Stimulated activated CD8-positive, alpha-beta memory T cell treated with anti-CD3 and anti-CD28 coated beads, Interleukin-7, amount 100 ng/mL, for 1 hour (primary cell): Measurements from ENCODE around the gene CAVIN3.

Experiments
- DNase-seq, 2 donors: peaks; one replicate each; pipeline ENCODE4 v3.0.0-alpha.2; 2020; ENCODE audit warnings: low read depth in 2 of 2

Gene CAVIN3

GRCh38 chr11:6270584-6271246, 49.6 kb downstream of the CAVIN3 start:
- no peak for DNase-seq

GRCh38 chr11:6269994-6270393, 50.3 kb downstream of the CAVIN3 start:
- no peak for DNase-seq
